Fibroblast of lung (primary cell): ENCODE measurements around the gene DCLK2. TPM values are rescaled to one million over a fixed set of nuclear protein-coding genes. Genes with fewer than 3 reads are reported as not detected.
A peak's percentile ranks its signal among the peaks of the same experiment; 100 is the strongest.

Source experiments
- DNase-seq, 2 donors: peaks; one replicate each; pipeline versions ENCODE4 v3.0.0 to v3.0.0-alpha.2; 2010; ENCODE audit warnings: low read depth in 2 of 2
- H2AFZ ChIP-seq: 2 replicates; pipeline ENCODE4 v1.5.1; 2012; ENCODE audit warnings: low read length, control low read depth, inconsistent platforms
- H3K27ac ChIP-seq: 2 replicates; pipeline ENCODE4 v1.5.1; 2011; ENCODE audit warnings: low read length, control low read depth; ENCODE audit not compliant: insufficient read depth
- H3K27me3 ChIP-seq: 2 replicates; pipeline ENCODE4 v1.5.1; 2011; ENCODE audit warnings: mild to moderate bottlenecking, low read length; ENCODE audit not compliant: control insufficient read depth, insufficient read depth
- H3K36me3 ChIP-seq: 2 replicates; pipeline ENCODE4 v1.5.1; 2011; ENCODE audit warnings: low read length; ENCODE audit not compliant: control insufficient read depth, insufficient read depth
- H3K4me1 ChIP-seq: 2 replicates; pipeline ENCODE4 v1.5.1; 2011; ENCODE audit warnings: low read length; ENCODE audit not compliant: control insufficient read depth, insufficient read depth; ENCODE audit errors: extremely low read depth
- H3K4me2 ChIP-seq: 2 replicates; pipeline ENCODE4 v1.5.1; 2011; ENCODE audit warnings: low read length, control low read depth; ENCODE audit not compliant: insufficient read depth; ENCODE audit errors: extremely low read depth
- H3K4me3 ChIP-seq, 4 experiments: fragments of 200-600 bp in 1 of 4; sonication (generic) in 1 of 4; replicated peaks in 1 of 4; 2 replicates each; pipeline ENCODE4 v1.5.1; 2011 to 2016; ENCODE audit warnings: low read length in 4 of 4, low read depth in 3 of 4, mild to moderate bottlenecking in 3 of 4, control low read depth in 2 of 4, inconsistent platforms in 1 of 4, mixed read lengths in 1 of 4; ENCODE audit not compliant: insufficient read depth in 1 of 4; ENCODE audit errors: control extremely low read depth in 1 of 4
- H3K79me2 ChIP-seq: 2 replicates; pipeline ENCODE4 v1.5.1; 2012; ENCODE audit warnings: mild to moderate bottlenecking, low read length, inconsistent platforms; ENCODE audit not compliant: control insufficient read depth, insufficient read depth
- H3K9ac ChIP-seq: 2 replicates; pipeline ENCODE4 v1.5.1; 2011; ENCODE audit warnings: mild to moderate bottlenecking, low read length, control low read depth; ENCODE audit not compliant: insufficient read depth
- H3K9me3 ChIP-seq: 2 replicates; pipeline ENCODE4 v1.5.1; 2012; ENCODE audit warnings: low read depth, low read length; ENCODE audit not compliant: control insufficient read depth, insufficient read depth
- H4K20me1 ChIP-seq: 2 replicates; pipeline ENCODE4 v1.5.1; 2011; ENCODE audit warnings: low read length; ENCODE audit not compliant: control insufficient read depth, insufficient read depth; ENCODE audit errors: extremely low read depth
- EZH2 ChIP-seq: IDR thresholded peaks from 2 replicates; pipeline ENCODE4 v1.5.1; 2012; ENCODE audit warnings: low read length, control low read depth, mild to moderate bottlenecking; ENCODE audit errors: missing control alignments
- polyA plus RNA-seq, 2 donors: library from polyadenylated mRNA; depleted of rRNA in 1 of 2; stranded (reverse) in 1 of 2; unstranded in 1 of 2; fragments of >200 nt; gene quantifications; 2 replicates each; pipeline ENCODE4 v1.2.1, GENCODE V29; 2011 to 2012; ENCODE audit warnings: missing spikeins in 1 of 2
- total RNA-seq: library from RNA; depleted of rRNA; stranded (reverse); fragments of >200 nt; gene quantifications from 2 replicates; pipeline ENCODE4 v1.2.1, GENCODE V29; 2014
- TF ChIP-seq, protein P1 (sequence below), 2 donors: IDR thresholded peaks in 1 of 2; conservative IDR thresholded peaks in 1 of 2; 1 replicate in 1 of 2; 2 replicates in 1 of 2; pipeline ENCODE4 v1.5.1; 2011 to 2012; ENCODE audit warnings: low read length in 2 of 2, control low read depth in 1 of 2, inconsistent platforms in 1 of 2, low read depth in 1 of 2, mild to moderate bottlenecking in 1 of 2

The DCLK2 gene
- total and polyA plus RNA-seq, 2 donors (not counting 1 experiment from before 2014, with no cell fraction given): 3.8 to 14.0 TPM

DNA sequence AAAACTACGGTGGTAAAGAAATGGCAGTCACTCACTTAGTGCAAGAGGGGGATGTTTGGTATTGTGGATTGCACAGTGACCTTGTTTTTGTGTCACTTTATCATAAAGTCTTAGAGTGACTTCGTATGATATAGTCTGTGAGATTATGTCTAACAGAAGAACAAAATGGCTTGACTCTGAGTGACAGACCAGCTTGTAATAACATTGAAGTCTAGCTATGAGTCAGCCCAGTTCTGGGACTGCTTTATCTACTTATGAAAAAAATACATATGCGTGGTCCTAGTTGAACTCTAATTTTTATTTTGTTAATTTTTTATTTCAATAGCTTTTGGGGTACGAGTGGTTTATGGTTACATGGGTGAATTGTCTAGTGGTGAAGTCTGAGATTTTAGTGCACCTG, 20.0 kb downstream of the DCLK2 start:
- Histone ChIP-seq H3K9ac (no peak overlapping the region), H3K27ac (no peak overlapping the region), H3K4me2 (no peak overlapping the region), H3K4me1 (no peaks in the 10 kb centered on the region), H2AFZ (no peak overlapping the region), H3K4me3 (no peak overlapping the region), H4K20me1 (no peaks in the 10 kb centered on the region), H3K27me3 (no peaks in the 10 kb centered on the region), H3K79me2 (peaks cover 4% of the 10 kb centered on the region), H3K9me3 (no peaks in the 10 kb centered on the region), H3K36me3 (no peaks in the 10 kb centered on the region)
- peak; percentile 51 to 70 for DNase-seq
- TF ChIP-seq EZH2: no peak
- TF ChIP-seq, protein P1, sequence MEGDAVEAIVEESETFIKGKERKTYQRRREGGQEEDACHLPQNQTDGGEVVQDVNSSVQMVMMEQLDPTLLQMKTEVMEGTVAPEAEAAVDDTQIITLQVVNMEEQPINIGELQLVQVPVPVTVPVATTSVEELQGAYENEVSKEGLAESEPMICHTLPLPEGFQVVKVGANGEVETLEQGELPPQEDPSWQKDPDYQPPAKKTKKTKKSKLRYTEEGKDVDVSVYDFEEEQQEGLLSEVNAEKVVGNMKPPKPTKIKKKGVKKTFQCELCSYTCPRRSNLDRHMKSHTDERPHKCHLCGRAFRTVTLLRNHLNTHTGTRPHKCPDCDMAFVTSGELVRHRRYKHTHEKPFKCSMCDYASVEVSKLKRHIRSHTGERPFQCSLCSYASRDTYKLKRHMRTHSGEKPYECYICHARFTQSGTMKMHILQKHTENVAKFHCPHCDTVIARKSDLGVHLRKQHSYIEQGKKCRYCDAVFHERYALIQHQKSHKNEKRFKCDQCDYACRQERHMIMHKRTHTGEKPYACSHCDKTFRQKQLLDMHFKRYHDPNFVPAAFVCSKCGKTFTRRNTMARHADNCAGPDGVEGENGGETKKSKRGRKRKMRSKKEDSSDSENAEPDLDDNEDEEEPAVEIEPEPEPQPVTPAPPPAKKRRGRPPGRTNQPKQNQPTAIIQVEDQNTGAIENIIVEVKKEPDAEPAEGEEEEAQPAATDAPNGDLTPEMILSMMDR (conservative IDR thresholded peaks at IDR 0.05 in 1 of 2, IDR thresholded peaks at IDR 0.05 in 1 of 2; ENCODE audit: low read depth in 1 of 2, low read length in 2 of 2): no peak

DNA sequence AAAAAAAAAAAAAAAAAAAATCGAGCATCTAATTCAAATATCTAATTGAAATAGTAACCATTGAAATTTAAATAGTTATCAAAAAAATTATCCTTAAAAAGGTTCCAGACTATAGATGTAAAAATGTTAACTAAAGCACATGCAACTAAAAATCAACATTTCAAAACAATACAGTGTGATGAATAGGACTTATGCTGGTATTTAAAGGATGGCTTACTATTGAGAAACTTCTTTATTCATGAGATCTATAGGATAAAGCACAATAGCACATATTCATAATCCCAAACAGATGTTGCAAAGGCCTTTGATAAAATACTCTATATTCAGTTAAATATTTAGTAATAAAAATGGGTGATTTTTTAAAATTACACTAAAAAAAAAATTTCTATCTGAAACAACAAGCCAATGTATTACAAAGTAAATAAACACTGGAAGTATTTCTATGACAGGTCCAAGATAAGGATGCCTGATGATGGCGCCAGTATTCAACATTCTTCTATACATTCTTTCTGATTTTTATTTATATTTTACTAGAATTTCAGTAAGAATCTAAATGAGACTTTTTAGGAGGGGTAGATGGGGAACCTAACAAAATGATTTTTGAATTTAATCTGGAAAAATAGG, 26.3 kb downstream of the DCLK2 start:
- H3K79me2 ChIP-seq: no peaks in the 10 kb centered on the region
- no peaks in the 10 kb centered on the region for H3K9me3 ChIP-seq
- H3K27ac ChIP-seq: no peak overlapping the region
- no peak overlapping the region for H3K4me2 ChIP-seq
- no peak overlapping the region for H3K9ac ChIP-seq
- peak in 1 of 2 donors; percentile 23 for DNase-seq
- H3K4me3 ChIP-seq: no peak overlapping the region
- no peaks in the 10 kb centered on the region for H3K36me3 ChIP-seq
- no peaks in the 10 kb centered on the region for H3K27me3 ChIP-seq
- H2AFZ ChIP-seq: no peak overlapping the region
- TF ChIP-seq, protein P1 (conservative IDR thresholded peaks at IDR 0.05 in 1 of 2, IDR thresholded peaks at IDR 0.05 in 1 of 2; ENCODE audit: low read depth in 1 of 2, low read length in 2 of 2): no peak
- H4K20me1 ChIP-seq: no peaks in the 10 kb centered on the region
- H3K4me1 ChIP-seq: no peaks in the 10 kb centered on the region

DNA sequence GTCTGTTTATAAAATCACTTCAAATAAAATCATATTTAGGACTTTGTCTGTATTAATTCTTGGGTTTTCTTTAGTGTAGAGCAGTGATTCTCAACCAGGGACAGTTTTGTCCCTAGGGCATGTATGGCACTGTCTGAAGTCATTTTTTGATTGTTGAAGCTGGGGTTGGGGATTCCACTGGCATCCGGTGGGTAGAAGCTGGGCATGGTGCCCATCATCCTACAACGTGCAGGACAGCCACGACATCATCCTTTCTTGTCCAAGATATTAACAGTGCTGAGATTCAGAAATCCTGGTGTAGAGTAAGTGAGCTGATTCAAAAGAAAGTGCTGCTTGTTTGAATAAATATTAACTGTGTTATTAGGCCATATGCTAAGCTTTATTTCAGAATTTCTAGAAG, 28.6 kb downstream of the DCLK2 start:
- H3K27me3 ChIP-seq: no peaks in the 10 kb centered on the region
- H2AFZ ChIP-seq: no peak overlapping the region
- no peak overlapping the region for H3K4me2 ChIP-seq
- no peaks in the 10 kb centered on the region for H3K9me3 ChIP-seq
- H3K27ac ChIP-seq: no peak overlapping the region
- H3K9ac ChIP-seq: no peak overlapping the region
- H3K36me3 ChIP-seq: no peaks in the 10 kb centered on the region
- no peaks in the 10 kb centered on the region for H3K79me2 ChIP-seq
- no peaks in the 10 kb centered on the region for H3K4me1 ChIP-seq
- TF ChIP-seq, protein P1 (conservative IDR thresholded peaks at IDR 0.05 in 1 of 2, IDR thresholded peaks at IDR 0.05 in 1 of 2; ENCODE audit: low read depth in 1 of 2, low read length in 2 of 2): no peak
- TF ChIP-seq EZH2: no peak
- no peak for DNase-seq
- no peak overlapping the region for H3K4me3 ChIP-seq
- H4K20me1 ChIP-seq: no peaks in the 10 kb centered on the region
